Fibroblast of skin of right quadriceps (primary cell): ENCODE measurements around the gene PEAR1.
A peak's percentile ranks its signal among the peaks of the same experiment; 100 is the strongest.
"Not testable (repeated sequence)": the region's sequence is repeated elsewhere in the genome, so short reads cannot be mapped to it uniquely, and the experiment has no call there.

Source experiments
- DNase-seq: peaks from one replicate; pipeline ENCODE4 v3.0.0-alpha.2; 2013

Gene PEAR1

DNA sequence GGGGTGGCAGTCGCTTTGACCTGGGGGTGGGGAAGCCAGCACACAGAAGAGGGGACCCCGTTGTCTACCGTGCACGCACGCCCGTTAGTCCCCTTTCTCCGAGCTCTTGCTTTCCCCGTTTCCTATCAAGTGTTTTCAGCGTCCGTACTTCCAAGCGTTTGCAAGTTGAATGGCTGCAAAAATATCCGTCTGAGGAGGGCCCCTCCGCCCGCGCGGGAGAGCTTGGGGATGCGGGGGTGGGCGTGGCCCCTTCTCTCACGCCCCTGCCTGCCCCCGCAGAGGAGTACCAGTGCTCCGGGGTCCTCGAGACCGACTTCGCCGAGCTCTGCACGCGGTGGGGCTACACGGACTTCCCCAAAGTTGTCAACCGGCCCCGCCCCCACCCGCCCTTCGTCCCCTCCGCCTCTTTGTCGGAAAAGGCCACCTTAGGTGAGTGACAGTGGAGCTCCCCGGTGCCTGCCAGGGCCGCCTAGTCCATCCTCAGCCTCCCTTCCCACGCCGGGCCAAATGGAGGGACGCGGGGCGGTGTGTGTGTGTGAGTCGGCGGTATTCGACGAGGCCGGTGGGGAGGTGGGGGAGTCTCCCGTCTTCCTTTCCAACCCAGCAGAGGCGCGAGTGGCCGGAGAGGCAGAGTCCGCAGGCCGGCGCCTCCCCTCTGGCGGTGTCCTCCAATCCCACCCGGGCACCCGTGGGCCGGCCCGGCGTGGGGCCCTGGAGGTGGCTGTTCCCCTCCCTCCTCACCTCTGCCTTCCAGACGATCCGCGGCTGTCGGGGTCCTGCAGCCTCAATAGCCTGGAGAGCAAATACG, 30.4 kb downstream of the PEAR1 start:
- DNase-seq, result no peak

DNA sequence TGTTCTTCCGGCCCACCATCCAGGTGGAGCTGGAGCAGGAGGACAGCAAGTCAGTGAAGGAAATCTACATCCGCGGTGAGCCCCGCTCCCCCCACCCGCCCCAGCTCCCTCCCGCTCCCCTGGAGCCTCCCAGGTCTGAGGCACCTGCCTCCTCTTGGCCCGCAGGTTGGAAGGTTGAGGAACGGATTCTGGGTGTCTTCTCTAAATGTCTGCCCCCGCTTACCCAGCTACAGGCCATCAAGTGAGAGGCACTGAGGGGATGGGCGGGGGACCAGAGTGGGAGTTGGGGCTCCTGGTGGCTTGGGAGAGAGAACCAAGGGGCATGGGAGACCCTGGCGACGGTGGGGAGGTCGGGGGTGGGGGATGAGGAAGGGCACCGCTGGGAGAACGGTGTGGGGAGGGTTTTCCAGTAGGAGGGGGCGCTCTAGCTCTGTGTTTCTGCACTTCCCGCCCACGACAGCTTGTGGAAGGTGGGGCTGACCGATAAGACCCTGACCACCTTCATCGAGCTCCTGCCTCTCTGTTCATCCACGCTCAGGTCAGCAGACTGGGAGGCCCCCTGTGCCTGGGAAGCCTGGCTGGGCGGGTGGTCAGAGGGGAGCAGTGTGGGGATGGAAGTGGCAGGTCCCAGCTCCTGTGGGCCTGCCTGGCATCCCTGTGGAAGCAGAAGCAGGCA, 31.1 kb downstream of the PEAR1 start:
- no peak for DNase-seq

DNA sequence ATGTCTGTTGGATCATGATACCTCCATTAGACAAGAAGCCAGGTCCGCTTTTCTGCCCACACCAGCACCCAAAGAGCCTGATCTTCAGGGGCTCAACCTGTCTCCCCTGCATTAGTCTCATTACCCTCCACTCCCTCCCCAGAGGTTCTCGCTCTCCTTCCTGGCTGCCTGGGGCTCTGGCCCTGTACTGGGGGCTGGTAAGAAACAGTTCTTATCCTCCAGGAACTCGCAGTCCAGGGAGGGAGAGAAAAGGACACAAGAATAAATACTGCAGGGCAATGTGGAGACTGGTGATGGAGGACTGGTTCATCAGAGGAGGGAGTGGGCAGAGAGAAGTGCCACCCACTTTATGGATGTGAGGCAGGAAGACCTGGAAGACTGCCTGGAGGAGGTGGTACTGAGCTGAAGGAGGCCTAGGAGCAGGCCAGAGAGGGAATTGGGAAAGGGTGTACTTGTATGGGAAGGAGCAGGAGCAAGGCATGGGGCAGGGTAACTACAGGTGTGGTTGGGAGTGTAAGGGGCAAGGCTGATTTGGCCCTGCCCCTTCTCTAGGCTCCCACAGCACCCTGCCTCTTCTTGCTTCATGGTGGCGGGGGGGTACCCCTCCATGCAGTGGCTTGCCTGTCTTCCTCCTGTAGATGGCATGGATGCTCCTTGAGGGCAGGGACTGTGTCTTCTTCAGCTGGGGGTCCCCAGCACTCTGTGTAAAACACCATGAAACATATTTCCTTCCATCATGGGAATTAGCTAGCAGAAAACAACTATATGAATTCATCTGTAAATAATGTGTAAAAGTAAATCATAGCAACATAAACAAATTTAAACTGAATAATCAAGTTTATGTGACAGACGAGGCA, 31.9 kb downstream of the PEAR1 start:
- no peak for DNase-seq

DNA sequence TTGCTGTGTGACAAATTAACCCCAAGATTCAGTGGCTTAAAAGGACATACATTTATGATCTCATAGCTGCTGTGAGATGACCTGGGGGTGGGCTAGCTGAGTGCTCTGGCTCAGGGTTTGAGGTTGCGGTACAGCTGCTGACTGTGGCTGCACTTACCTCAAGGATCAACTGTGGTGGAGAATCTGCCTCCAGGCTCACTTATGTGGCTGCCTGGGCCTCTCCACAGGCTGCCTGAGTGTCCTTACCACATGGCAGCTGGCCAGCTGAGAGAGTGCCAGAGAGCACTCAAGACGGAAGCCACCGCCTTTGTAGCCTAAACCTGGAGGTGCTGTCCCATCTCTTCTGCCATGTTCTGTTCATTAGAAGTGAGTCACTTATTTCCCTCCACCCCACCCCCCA, 32.7 kb downstream of the PEAR1 start:
- DNase-seq, result peak; percentile 88

DNA sequence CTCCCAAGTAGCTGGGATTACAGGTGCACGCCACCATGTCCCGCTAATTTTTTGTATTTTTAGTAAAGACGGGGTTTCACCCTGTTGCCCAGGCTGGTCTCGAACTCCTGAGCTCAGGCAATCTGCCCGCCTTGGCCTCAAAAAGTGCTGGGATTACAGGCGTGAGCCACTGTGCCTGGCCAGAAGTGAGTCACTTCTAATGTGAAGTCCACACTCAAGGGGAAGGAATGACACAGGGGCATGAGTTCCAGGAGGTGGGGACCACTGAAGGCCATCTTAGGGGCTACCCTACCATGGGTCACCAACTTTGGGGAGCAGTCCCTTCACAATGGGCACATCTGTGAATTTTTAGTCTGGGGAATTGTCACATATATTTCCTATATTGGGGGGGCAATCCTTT, 33.2 kb downstream of the PEAR1 start:
- DNase-seq, result not testable (repeated sequence)

DNA sequence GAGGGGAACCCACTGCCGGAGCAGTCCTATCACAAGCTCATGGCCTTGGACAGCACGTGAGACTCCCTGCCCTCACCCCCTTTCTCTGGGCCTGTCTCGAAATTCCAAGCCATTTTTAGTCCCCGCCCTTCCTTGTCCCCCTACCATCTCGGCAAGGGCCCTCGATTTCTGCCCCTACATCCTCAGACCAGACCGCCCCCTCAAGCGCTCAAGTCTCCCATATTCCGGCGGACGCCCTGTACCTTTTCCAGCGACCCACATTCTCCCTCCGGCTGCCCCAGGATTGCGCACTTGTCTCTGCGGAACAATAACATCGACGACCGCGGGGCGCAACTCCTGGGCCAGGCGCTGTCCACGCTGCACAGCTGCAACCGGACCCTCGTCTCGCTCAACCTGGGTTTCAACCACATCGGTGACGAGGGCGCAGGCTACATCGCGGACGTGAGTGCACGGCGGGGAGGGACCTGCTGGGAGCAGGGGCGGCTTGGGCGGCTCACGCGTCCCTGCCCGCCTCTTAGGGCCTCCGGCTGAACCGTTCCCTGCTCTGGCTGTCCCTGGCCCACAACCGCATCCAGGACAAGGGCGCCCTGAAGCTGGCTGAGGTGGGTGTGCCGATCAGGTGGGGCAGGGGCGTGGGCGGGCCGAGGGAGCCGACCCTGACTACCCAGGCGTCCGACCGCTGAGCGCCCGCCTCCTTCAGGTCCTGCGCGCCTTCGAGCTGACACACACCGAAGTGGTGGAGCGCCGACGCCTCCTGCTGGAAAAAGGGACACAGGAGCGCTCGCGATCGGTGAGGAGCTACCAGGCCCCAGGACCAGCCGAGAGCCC, 33.9 kb downstream of the PEAR1 start:
- peak; percentile 74 for DNase-seq

DNA sequence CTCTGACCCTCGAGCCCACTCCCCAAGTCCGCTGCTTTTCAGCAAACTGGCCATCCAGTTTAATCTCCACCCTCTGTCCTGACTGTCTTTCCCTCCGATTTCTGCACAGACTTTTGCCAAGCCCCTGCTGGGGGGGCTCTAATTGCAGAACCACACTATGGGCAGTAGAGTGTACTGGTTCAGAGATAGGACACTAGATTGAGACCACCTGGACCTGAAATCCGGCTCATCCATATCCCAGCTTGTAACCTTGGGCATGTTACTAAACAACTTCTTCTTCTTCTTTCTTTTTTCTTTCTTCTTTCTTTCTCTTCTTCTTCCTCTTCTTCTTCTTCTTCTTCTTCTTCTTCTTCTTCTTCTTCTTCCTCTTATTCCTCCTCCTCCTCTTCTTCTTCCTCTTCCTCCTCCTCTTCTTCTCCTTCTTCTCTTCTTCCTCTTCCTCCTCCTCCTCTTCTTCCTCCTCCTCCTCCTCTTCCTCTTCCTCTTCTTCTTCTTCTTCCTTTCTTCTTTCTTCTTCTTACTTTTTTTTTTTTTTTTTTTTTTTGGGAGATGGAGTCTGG, 34.6 kb downstream of the PEAR1 start:
- no peak for DNase-seq

DNA sequence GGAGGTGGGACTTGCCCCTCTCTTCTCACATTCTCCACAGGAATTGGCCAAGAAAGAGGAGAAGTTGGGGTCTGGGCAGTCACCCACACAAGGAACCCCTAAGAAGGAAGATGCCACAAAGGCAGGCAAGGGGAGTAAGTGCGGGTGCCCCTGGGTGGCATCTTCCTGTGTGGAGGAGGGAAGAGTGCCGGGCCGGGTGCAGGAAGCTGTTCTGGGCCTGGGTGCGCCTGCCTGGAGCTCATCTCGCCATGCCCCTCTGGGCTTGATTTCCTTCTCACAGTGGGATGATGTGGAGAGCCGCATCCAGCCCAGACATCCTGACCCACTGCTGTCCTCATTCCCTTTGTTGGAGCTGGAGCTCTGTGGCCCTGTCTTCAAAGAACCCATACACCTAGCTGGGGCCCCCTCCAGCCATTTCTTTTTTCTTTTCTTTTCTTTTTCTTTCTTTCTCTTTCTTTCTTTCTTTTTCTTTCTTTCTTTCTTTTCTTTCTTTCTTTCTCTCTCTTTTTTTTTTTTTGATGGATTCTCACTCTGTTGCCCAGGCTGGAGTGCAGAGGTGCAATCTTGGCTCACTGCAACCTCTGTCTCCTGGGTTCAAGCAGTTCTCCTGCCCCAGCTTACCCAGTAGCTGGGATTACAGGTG, 36.2 kb downstream of the PEAR1 start:
- DNase-seq, result no peak

DNA sequence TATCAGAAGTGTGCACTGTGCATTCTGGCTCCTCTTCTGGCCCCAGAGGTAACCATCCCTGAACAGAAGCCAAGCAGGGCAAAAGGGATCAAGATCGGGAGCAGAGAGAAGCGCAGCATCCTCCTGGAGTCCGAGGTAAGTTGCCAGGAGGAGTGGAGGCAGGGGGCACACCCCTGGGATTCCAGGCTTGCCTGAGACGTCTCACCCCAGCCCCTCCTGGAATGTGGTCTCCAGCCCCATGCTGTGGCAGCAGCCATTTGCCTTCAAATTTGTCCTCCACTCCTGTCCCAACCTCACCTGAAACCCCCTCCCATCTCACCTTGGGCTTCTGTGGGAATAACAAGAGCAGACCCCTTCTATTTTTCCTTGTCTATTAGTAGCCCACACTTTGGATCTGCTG, 37.0 kb downstream of the PEAR1 start:
- no peak for DNase-seq

DNA sequence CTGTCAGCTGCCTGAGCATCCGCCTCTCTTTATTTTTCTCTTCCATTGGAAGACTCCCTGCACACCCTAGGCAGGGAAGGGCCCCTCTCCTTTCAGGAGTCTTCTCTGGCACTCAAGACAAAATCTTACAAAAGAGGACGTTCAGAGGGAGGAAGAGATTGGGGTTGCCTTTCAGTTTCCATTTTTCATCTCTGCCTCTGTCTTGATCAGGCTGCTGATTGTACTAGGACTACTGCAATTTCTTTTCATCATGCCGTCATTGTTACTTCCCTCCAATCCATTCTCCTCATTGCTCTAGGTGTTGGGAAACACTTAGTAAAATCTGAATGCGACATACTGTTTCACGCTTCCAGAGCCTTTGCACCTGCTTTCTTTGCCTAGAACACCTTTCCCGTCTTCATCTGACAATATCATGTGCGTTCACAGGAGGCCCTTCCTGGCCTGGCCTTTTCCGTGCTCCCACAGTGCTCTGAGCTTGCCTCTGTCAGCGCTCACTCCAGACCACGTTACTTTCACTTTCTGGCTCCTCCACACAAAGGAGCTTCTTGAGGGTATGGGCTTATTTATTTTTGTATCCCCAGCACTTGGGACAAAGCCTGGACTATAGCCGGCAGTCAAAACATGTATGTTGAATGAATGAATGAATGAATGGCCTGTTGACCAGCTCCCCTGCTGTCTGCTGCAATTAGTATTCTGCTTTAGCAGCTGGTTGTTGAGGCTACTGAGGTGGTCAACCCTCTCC, 37.9 kb downstream of the PEAR1 start:
- DNase-seq, result no peak

DNA sequence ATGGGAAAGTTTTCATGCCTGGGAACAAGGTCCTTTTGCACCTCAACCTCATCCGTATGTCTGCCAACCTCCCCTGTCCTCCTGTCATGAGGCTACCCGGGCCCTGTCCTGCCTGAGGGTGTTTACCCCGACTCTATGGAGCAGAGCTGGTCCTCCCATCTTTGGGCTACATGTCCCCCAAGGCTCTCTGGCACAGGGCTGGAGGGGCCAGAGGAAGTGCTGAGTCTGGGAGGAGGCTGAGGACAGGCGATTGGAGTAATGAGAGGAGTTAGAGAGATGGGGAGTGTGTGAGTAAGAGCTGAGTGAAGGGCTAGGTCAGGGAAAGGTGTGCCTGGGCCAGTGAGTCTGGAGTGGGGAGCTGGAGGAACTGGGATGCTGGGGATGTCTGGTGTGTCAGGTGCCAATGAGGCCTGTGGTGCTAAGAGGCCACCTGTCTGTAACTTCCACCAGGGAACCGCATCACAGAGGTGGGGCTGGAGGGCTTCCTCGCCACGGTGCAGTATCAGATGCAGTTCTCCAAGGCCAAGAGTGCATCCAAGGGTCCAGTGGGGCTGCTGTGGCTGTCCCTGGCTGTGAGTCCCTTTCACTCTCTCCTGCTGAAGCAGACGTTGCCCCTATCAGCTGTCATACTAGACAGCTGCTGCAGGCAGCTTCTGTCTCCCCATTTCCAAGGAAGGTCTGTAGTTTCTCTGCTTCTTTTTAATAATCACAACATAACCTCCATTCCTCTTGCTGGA, 38.6 kb downstream of the PEAR1 start:
- no peak for DNase-seq

DNA sequence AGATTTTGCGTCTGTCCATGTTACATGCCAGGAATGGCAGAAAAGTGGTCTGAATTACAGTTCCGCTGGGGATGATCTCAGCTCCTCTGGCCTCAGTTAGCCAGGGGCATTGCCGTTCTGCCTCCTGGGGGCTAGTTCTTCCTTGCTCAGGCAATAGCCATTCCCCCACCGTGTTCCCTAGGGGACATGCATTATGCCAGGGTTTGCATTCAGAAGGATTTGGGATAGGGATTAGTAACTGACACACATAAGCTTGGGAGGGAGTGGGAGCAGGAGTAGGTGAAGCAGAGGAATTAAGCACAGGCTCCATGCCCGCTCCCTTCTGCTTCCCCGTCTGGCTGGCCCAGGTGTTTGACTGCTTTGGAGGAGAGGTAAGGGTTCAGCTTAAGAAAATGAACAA, 39.6 kb downstream of the PEAR1 start:
- no peak for DNase-seq

DNA sequence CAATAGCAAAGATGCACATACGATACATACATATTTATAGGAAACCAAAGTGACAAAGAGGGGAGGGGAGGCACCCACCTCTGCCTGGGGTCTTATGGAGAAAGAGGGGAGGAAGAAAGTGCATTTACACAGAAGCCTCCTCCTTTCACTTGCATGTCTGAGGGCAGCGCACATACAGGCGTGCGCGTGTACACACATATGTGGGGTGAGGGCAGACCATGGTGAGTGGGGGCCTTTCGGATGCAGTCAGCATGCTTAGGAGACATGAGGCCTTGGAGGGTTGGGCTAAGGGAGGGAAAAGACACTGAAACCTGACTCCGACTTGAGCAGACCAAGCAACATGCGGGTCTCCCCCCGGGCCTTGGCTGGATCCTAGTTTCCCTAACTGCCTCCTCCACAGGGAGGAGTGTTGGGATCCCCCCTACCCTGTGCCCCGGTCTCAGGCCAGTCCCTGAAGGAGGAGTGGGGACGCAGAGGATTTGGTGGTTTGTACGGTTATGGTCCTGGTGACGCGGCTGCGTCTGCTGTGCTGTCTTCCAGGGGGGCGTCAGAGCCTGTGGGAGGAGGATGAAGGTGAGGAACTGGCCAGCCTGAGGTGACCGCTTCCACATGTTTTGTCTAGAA, 42.1 kb downstream of the PEAR1 start:
- DNase-seq, result no peak

DNA sequence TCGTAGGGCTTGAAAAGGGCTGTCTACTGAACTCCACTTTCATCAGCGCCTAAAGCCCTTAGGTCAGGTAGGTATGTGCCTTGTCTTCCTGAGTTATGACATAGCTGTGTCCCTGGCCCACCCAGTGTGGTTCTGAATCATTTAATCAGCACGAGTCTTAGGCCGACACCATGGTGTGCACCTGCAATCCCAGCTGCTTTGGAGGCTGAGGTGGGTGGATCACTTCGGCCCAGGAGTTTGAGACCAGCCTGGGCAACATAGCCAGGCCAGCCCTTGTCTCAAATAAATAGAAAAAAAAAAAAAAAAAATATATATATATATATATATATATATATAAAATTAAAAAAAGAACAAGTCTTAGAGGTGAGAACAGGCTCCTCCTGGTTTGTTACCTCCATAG, 42.7 kb downstream of the PEAR1 start:
- no peak for DNase-seq

DNA sequence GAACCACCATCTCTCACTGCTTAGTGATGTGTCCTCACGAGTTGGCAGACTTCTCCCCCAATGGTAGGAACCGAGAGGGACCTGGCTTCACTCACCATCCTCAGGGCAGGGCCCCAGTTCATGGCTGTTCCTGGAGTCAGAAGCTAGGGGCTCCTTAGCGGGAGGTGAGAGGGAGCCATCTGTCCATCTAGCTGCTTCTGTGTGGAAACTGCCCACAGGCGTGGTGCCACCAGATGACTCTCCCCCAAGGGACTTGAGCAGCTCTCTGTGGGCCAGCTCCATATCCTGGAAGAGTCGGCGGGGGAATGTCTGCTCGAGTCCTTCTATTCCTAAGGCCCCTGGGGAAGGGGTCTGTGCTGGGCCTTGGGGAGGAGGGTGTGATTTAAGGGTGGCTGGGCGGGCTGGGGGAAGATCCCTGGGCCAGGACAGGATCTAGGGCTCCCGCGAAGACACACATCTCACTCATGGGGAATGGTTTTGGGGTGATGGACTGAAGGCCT, 43.3 kb downstream of the PEAR1 start:
- no peak for DNase-seq

DNA sequence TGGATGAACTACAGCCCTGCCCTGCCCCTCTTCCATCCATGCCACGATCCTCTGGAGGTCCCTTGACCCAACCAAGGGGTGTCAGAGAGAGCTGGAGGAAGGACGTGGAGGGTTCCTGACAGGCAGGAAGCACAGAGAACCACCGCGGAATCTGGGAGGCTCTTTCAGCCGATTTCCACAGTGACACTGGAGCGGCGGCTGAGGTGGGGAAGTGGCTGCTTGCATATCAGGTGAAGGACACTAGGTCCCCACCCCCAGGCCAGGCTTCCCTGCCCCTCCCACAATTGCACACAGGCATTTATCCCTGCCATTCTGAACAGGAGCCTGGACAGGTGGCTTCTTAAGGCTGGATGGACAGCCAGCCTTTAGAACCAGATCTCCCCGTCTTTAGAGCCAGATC, 44.4 kb downstream of the PEAR1 start:
- DNase-seq, result no peak

DNA sequence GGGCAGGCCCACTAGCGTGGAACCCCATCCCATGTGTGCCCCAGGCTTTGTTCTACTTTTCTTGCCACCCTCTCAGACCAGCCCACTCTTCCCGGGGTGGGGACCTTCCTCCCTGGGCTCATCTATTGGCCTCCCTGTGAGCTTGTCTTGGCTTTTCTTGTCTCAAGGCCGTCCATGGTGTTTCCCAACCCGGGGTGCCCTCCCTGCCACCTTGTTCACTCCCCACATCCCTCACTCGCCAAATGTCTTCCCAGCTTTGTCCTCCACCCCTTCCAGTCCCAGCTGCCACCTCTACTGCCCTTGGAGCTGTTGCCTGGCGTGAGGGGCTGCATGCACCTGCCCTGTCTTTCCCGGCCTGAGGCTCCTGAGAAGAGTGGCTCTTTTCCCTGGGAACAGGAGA, 45.3 kb downstream of the PEAR1 start:
- no peak for DNase-seq

DNA sequence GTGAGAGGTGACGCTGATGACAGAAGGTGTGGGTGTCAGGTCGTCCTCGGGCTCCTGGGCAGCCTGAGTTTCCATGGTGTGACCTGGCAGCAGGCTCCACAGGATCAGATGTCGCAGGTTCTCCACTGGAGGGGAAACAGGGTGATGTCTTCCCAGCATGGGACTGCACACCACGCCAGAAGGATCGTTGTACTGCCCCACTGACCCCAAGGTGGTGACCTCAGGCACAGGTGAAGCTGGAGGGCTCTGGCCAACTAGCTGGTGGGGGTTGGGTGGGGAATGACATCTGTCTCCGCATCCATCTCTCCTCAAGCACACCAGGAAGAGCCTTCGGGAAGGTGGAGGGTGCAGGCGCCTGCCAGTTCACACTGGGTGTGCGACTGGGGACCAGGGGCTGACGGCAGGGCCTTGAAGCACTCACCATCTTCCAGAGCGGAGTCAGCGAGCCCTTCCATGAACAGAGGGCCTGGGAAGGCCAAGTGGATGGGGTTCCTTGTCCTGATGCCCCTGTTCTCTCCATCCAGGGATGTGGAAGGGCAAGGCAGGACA, 46.3 kb downstream of the PEAR1 start:
- DNase-seq, result no peak

DNA sequence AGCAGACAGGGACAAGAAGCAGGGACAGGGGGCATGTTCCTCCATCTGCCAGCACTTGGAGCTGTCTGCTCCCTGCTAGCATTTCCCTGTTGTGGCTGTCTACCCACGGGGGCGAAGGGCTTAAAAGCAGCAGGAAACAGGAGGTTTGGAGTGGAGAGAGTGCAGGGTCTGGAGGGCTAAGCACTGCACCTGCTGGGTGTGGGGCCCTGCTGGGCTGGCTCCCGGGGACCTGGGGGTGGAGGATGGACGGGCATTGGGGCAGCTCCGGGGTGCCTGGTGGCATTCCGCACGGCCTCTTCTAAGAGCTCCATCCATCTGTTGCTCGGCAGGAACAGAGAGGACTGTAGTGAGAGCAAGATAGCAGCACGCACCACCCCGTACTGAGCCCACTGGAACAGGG, 48.2 kb downstream of the PEAR1 start:
- DNase-seq, result no peak
